Nephron (organoid): ENCODE data around the gene LDLRAD1.
"Not testable (repeated sequence)": the region's sequence is repeated elsewhere in the genome, so short reads cannot be mapped to it uniquely, and the experiment has no call there.

Experiments used
- H3K27ac Mint-ChIP-seq, 3 experiments: 2 replicates each; pipeline ENCODE4 v1.8.0; 2020; ENCODE audit warnings: mixed read lengths in 3 of 3, mild to moderate bottlenecking in 2 of 3, moderate library complexity in 1 of 3
- H3K27me3 Mint-ChIP-seq: 2 replicates; pipeline ENCODE4 v1.8.0; 2021; ENCODE audit warnings: low read depth, mild to moderate bottlenecking, moderate library complexity, mixed read lengths
- H3K36me3 Mint-ChIP-seq: 2 replicates; pipeline ENCODE4 v1.8.0; 2020; ENCODE audit warnings: low read depth, mixed read lengths
- H3K4me1 Mint-ChIP-seq: 2 replicates; pipeline ENCODE4 v1.8.0; 2020; ENCODE audit warnings: mixed read lengths
- H3K4me3 Mint-ChIP-seq, 3 experiments: 2 replicates each; pipeline ENCODE4 v1.8.0; 2020; ENCODE audit warnings: mild to moderate bottlenecking in 3 of 3, mixed read lengths in 3 of 3, moderate library complexity in 2 of 3
- H3K9me3 Mint-ChIP-seq: 2 replicates; pipeline ENCODE4 v1.8.0; 2020; ENCODE audit warnings: mixed read lengths
- CTCF ChIP-seq, 3 experiments: fragments of 200-600 bp; sonication (generic); IDR thresholded peaks; one replicate each; pipeline ENCODE4 v1.5.0; 2021; ENCODE audit warnings: antibody characterized with exemption in 3 of 3; ENCODE audit not compliant: unreplicated experiment in 3 of 3

The LDLRAD1 gene

GRCh38 chr1:53979712-53980450 lies 38.1 kb downstream of the LDLRAD1 start:
- Mint-ChIP-seq H3K27me3 (peaks cover 6% of the 10 kb centered on the region), H3K4me3 (peak overlapping the region in 1 of 3 experiments; percentile 42), H3K27ac (peak overlapping the region; percentile 19 to 81 (median 71)), H3K36me3 (peaks cover 10% of the 10 kb centered on the region), H3K4me1 (peaks cover 36% of the 10 kb centered on the region), H3K9me3 (no peaks in the 10 kb centered on the region)
- no peak for TF ChIP-seq CTCF (IDR thresholded peaks at IDR 0.05; ENCODE audit: unreplicated experiment in 3 of 3)

- no peak overlapping the region for H3K27ac Mint-ChIP-seq
- H3K36me3 Mint-ChIP-seq, result peaks cover 34% of the 10 kb centered on the region
- TF ChIP-seq CTCF (IDR thresholded peaks at IDR 0.05; ENCODE audit: unreplicated experiment in 3 of 3), result no peak
- H3K27me3 Mint-ChIP-seq, result no peaks in the 10 kb centered on the region
- H3K9me3 Mint-ChIP-seq, result no peaks in the 10 kb centered on the region
- H3K4me1 Mint-ChIP-seq, result peaks cover 20% of the 10 kb centered on the region
- no peak overlapping the region for H3K4me3 Mint-ChIP-seq
These were observed 42.1 kb downstream of the LDLRAD1 start for GRCh38 chr1:53975861-53976260.

GRCh38 chr1:53971718-53972117 lies 46.3 kb downstream of the LDLRAD1 start:
- no peaks in the 10 kb centered on the region for H3K4me1 Mint-ChIP-seq
- no peaks in the 10 kb centered on the region for H3K27me3 Mint-ChIP-seq
- H3K36me3 Mint-ChIP-seq, result peaks cover 67% of the 10 kb centered on the region
- no peak overlapping the region for H3K27ac Mint-ChIP-seq
- no peaks in the 10 kb centered on the region for H3K9me3 Mint-ChIP-seq
- H3K4me3 Mint-ChIP-seq, result no peak overlapping the region
- TF ChIP-seq CTCF (IDR thresholded peaks at IDR 0.05; ENCODE audit: unreplicated experiment in 3 of 3), result no peak

GRCh38 chr1:53969323-53969722 lies 48.7 kb downstream of the LDLRAD1 start:
- not testable (repeated sequence) for H3K4me3 Mint-ChIP-seq, H3K4me1 Mint-ChIP-seq, H3K27me3 Mint-ChIP-seq, H3K27ac Mint-ChIP-seq, H3K9me3 Mint-ChIP-seq
- peaks cover 66% of the 10 kb centered on the region for H3K36me3 Mint-ChIP-seq

GRCh38 chr1:53968125-53968513 lies 49.9 kb downstream of the LDLRAD1 start:
- H3K4me1 Mint-ChIP-seq, result peaks cover 12% of the 10 kb centered on the region
- no peaks in the 10 kb centered on the region for H3K27me3 Mint-ChIP-seq
- peaks cover 70% of the 10 kb centered on the region for H3K36me3 Mint-ChIP-seq
- H3K9me3 Mint-ChIP-seq, result no peaks in the 10 kb centered on the region
- H3K4me3 Mint-ChIP-seq, result no peak overlapping the region
- H3K27ac Mint-ChIP-seq, result no peak overlapping the region
- TF ChIP-seq CTCF (IDR thresholded peaks at IDR 0.05; ENCODE audit: unreplicated experiment in 3 of 3), result no peak

GRCh38 chr1:53967409-53968124 lies 50.4 kb downstream of the LDLRAD1 start:
- Mint-ChIP-seq H3K36me3 (peaks cover 71% of the 10 kb centered on the region), H3K4me1 (peaks cover 12% of the 10 kb centered on the region), H3K4me3 (no peak overlapping the region), H3K27me3 (no peaks in the 10 kb centered on the region), H3K9me3 (no peaks in the 10 kb centered on the region), H3K27ac (no peak overlapping the region)
- no peak for TF ChIP-seq CTCF (IDR thresholded peaks at IDR 0.05; ENCODE audit: unreplicated experiment in 3 of 3)
